GM12878 (cell line): ENCODE measurements around the gene FRMPD2. TPM values are rescaled to one million over a fixed set of nuclear protein-coding genes. Genes with fewer than 3 reads are reported as not detected.

Experiments used
- ATAC-seq: fragments of 200-7000 bp; cut with Tn5 transposase; 3 replicates; pipeline ENCODE4 v1.9.1; 2020; ENCODE audit warnings: mild to moderate bottlenecking, moderate library complexity
- BruUV-seq: library from RNA; stranded (reverse); fragments of 400-500 nt; replicated peaks from 2 replicates; lab custom pipeline; 2021; lab: Mats Ljungman, UMichigan
- CTCF ChIA-PET: fragments of 300-600 bp; sonication (Branson Sonifier 250); formaldehyde crosslinking; extraction: SDS; loops from one replicate; lab custom pipeline; 2021; ENCODE audit warnings: inconsistent platforms; lab: Yijun Ruan, JAX
- POLR2A ChIA-PET: fragments of 350-600 bp; formaldehyde crosslinking; extraction: SDS; loops from one replicate; lab custom pipeline; 2021; ENCODE audit warnings: inconsistent platforms; lab: Charles Lee
- RAD21 ChIA-PET: fragments of 300-600 bp; sonication (Branson Sonifier 250); formaldehyde crosslinking; loops from one replicate; lab custom pipeline; 2023; ENCODE audit warnings: antibody characterized with exemption; ENCODE audit not compliant: unreplicated experiment; lab: Charles Lee
- SMC1A ChIA-PET: fragments of 300-600 bp; sonication (Branson Sonifier 250); formaldehyde crosslinking; loops from one replicate; lab custom pipeline; 2023; ENCODE audit not compliant: unreplicated experiment, uncharacterized antibody; lab: Charles Lee
- DNase-seq: peaks from one replicate; pipeline ENCODE4 v3.0.0-alpha.2; 2011; ENCODE audit warnings: low read depth, low spot score
- FAIRE-seq: peaks from 3 replicates; lab custom pipeline; 2011; peaks lifted over from hg19 to GRCh38; lab: Jason Lieb, UNC
- H2AFZ ChIP-seq: 2 replicates; pipeline ENCODE4 v1.6.0; 2011; ENCODE audit warnings: low read depth, low read length, control low read depth; ENCODE audit not compliant: control insufficient read depth
- H3K27ac ChIP-seq: 2 replicates; pipeline ENCODE4 v1.5.1; 2011; ENCODE audit warnings: control low read depth; ENCODE audit not compliant: control insufficient read depth, insufficient read depth
- H3K27me3 ChIP-seq, 2 experiments: replicated peaks in 1 of 2; 2 replicates each; pipeline versions ENCODE4 v1.6.0 to v1.6.1; 2011; ENCODE audit warnings: low read length in 1 of 2; ENCODE audit not compliant: control insufficient read depth in 2 of 2, insufficient read depth in 2 of 2
- H3K36me3 ChIP-seq, 2 experiments: 2 replicates each; pipeline ENCODE4 v1.5.1; 2011; ENCODE audit warnings: low read length in 1 of 2; ENCODE audit not compliant: control insufficient read depth in 2 of 2, insufficient read depth in 2 of 2
- H3K4me1 ChIP-seq: 2 replicates; pipeline ENCODE4 v1.6.1; 2011; ENCODE audit warnings: mild to moderate bottlenecking, low read length, moderate library complexity, mixed read lengths; ENCODE audit not compliant: control insufficient read depth, insufficient read depth
- H3K4me2 ChIP-seq: 2 replicates; pipeline ENCODE4 v1.6.0; 2011; ENCODE audit warnings: control low read depth; ENCODE audit not compliant: control insufficient read depth, insufficient read depth
- H3K4me3 ChIP-seq: fragments of 200-600 bp; sonication (generic); 2 replicates; pipeline ENCODE4 v1.5.1; 2016
- H3K79me2 ChIP-seq: 2 replicates; pipeline ENCODE4 v1.6.0; 2011; ENCODE audit warnings: low read length; ENCODE audit not compliant: control insufficient read depth, insufficient read depth
- H3K9ac ChIP-seq: 2 replicates; pipeline ENCODE4 v1.8.0; 2011; ENCODE audit warnings: low read length, control low read depth, mixed read lengths; ENCODE audit not compliant: control insufficient read depth, insufficient read depth
- H3K9me3 ChIP-seq: replicated peaks from 3 replicates; pipeline ENCODE4 v1.5.1; 2011; ENCODE audit warnings: mild to moderate bottlenecking, low read length; ENCODE audit not compliant: control insufficient read depth, insufficient read depth
- H4K20me1 ChIP-seq: 2 replicates; pipeline ENCODE4 v1.6.0; 2011; ENCODE audit not compliant: control insufficient read depth, insufficient read depth
- ATF3 ChIP-seq: IDR thresholded peaks from 2 replicates; pipeline ENCODE4 v1.6.1; 2011; ENCODE audit warnings: low read depth, mild to moderate bottlenecking, low read length, moderate library complexity, borderline replicate concordance; ENCODE audit errors: extremely low read depth
- BCL11A ChIP-seq: IDR thresholded peaks from 2 replicates; pipeline ENCODE4 v1.6.1; 2011; ENCODE audit warnings: low read depth, low read length
- BHLHE40 ChIP-seq, 2 experiments: fragments of 450-650 bp in 1 of 2; IDR thresholded peaks; 2 replicates each; pipeline ENCODE4 v1.6.1; 2011 to 2017; ENCODE audit warnings: low read depth in 2 of 2, borderline replicate concordance in 1 of 2, improper control_type of control experiment in 1 of 2, low read length in 1 of 2, mild to moderate bottlenecking in 1 of 2
- IRF3 ChIP-seq: fragments of 450-650 bp; IDR thresholded peaks from 2 replicates; pipeline ENCODE4 v1.6.1; 2014; ENCODE audit warnings: mild to moderate bottlenecking
- JUND ChIP-seq: IDR thresholded peaks from 2 replicates; pipeline ENCODE4 v1.6.1; 2012; ENCODE audit warnings: low read depth, mild to moderate bottlenecking, low read length, improper control_type of control experiment, moderate library complexity
- KDM1A ChIP-seq: fragments of 200-600 bp; sonication (generic); IDR thresholded peaks from 2 replicates; pipeline ENCODE4 v1.6.1; 2016; ENCODE audit warnings: borderline replicate concordance
- LARP7 ChIP-seq: fragments of 450-650 bp; IDR thresholded peaks from 2 replicates; pipeline ENCODE4 v1.6.1; 2017; ENCODE audit warnings: mild to moderate bottlenecking
- MEF2B ChIP-seq: fragments of 450-650 bp; IDR thresholded peaks from 2 replicates; pipeline ENCODE4 v1.6.1; 2018; ENCODE audit warnings: mild to moderate bottlenecking, moderate library complexity; ENCODE audit not compliant: partially characterized antibody, poor library complexity, severe bottlenecking
- NFYB ChIP-seq: IDR thresholded peaks from 2 replicates; pipeline ENCODE4 v1.6.1; 2011; ENCODE audit warnings: low read depth, mild to moderate bottlenecking, low read length, improper control_type of control experiment, moderate library complexity; ENCODE audit not compliant: insufficient read depth
- SIX5 ChIP-seq: IDR thresholded peaks from 2 replicates; pipeline ENCODE4 v1.6.1; 2011; ENCODE audit warnings: mild to moderate bottlenecking, low read depth, low read length, moderate library complexity; ENCODE audit not compliant: severe bottlenecking
- SRF ChIP-seq, 2 experiments: IDR thresholded peaks; 2 replicates each; pipeline ENCODE4 v1.6.1; 2011; ENCODE audit warnings: low read depth in 2 of 2, low read length in 2 of 2, mild to moderate bottlenecking in 1 of 2, moderate library complexity in 1 of 2
- ZBED1 ChIP-seq: IDR thresholded peaks from 2 replicates; pipeline ENCODE4 v1.6.1; 2016; ENCODE audit warnings: borderline replicate concordance
- ZNF687 ChIP-seq: fragments of 450-650 bp; IDR thresholded peaks from 2 replicates; pipeline ENCODE4 v1.6.1; 2017; ENCODE audit warnings: mild to moderate bottlenecking, moderate library complexity
- WGBS: methylation state at CpG from one replicate; pipeline ENCODE4 v1.1.6; 2016; ENCODE audit warnings: low lambda C conversion rate; ENCODE audit not compliant: insufficient replicate concordance, insufficient coverage; ENCODE audit errors: missing lambda C conversion rate; 5-methylcytosine and 5-hydroxymethylcytosine counted together
- in situ Hi-C: fragments of 300-500 bp; cut with MboI; formaldehyde crosslinking; loops from 9 replicates; pipeline ENCODE4 v1.14.3; 2018; ENCODE audit warnings: mixed read lengths
- intact Hi-C: fragments of 100-400 bp; cut with micrococcal nuclease; formaldehyde crosslinking; loops from one replicate; pipeline ENCODE4 v1.14.2; 2022; ENCODE audit not compliant: unreplicated experiment
- polyA plus RNA-seq, 11 experiments: library from polyadenylated mRNA; depleted of rRNA in 4 of 11; unstranded in 6 of 11; stranded (reverse) in 5 of 11; fragments of >200 nt; fragmentation: Nextera tagmentation in 4 of 11; fragmentation: Illumina TruSeq in 1 of 11; extraction: Ambion mirVana in 4 of 11; extraction: Trizol in 1 of 11; gene quantifications; 1 replicate in 1 of 11; 2 replicates in 10 of 11; pipeline versions ENCODE4 v1.2.1 to v1.2.3, GENCODE V29; 2011 to 2016; ENCODE audit warnings: inconsistent platforms in 2 of 11, missing spikeins in 2 of 11, low read depth in 1 of 11
- total RNA-seq, 4 experiments: library from RNA; depleted of rRNA in 3 of 4; stranded (reverse); fragments of >200 nt in 3 of 4; fragmentation: Illumina TruSeq in 1 of 4; extraction: Trizol in 1 of 4; gene quantifications; 2 replicates each; pipeline versions ENCODE4 v1.2.1 to v1.2.3, GENCODE V29; 2013 to 2021

Gene FRMPD2
- total and polyA plus RNA-seq, 10 of the 15 experiments (the other 5 are each of a cell fraction or from before 2014, with no cell fraction given), result 0.38 to 5.7 (median 1.4) TPM

GRCh38 chr10:48234295-48234694, 40.2 kb downstream of the FRMPD2 start:
- ATAC-seq, result no peak
- FAIRE-seq, result no peak
- Histone ChIP-seq H3K79me2 (no peaks in the 10 kb centered on the region), H3K4me2 (no peak overlapping the region), H3K36me3 (no peaks in the 10 kb centered on the region), H3K9me3 (no peaks in the 10 kb centered on the region), H3K9ac (no peak overlapping the region), H3K27me3 (no peaks in the 10 kb centered on the region), H3K4me1 (peaks cover 16% of the 10 kb centered on the region), H4K20me1 (no peaks in the 10 kb centered on the region), H2AFZ (peak overlapping the region; percentile 27; the same call in 1 of the 2 replicates), H3K27ac (no peak overlapping the region), H3K4me3 (no peak overlapping the region)
- intact Hi-C loops (no loop called here), in situ Hi-C loops (no loop called here)
- SMC1A ChIA-PET, result no interaction called here
- 44% methylated on average over 1 of the region's 1 CpG for WGBS
- RAD21 ChIA-PET, result no interaction called here
- TF ChIP-seq BHLHE40 (IDR thresholded peaks at IDR 0.05; ENCODE audit: borderline replicate concordance in 1 of 2, low read depth in 2 of 2, low read length in 1 of 2) (no peak), NFYB (no peak), BCL11A (no peak), SIX5 (no peak), MEF2B (no peak), LARP7 (no peak), ATF3 (no peak), SRF (IDR thresholded peaks at IDR 0.05; ENCODE audit: low read depth in 2 of 2, low read length in 2 of 2) (no peak), ZBED1 (no peak), IRF3 (no peak), ZNF687 (no peak), JUND (no peak), KDM1A (no peak)
- CTCF ChIA-PET, result interaction anchor here (0.7 kb wide), 1 partner anchor 1116 kb away, joined by 4 read pairs; no protein-coding TSS in a partner anchor
- POLR2A ChIA-PET, result no interaction called here
- no peak for DNase-seq
- BruUV-seq, result no TSS peak
